Muscle layer of colon (tissue), 2 donors: Measurements from ENCODE around the gene RMND1.
"Not testable (repeated sequence)": the region's sequence is repeated elsewhere in the genome, so short reads cannot be mapped to it uniquely, and the experiment has no call there.

Source experiments
- H3K27ac ChIP-seq: one replicate; pipeline ENCODE4 v1.7.0; 2013; ENCODE audit warnings: low read depth, mild to moderate bottlenecking, low read length, moderate library complexity
- H3K27me3 ChIP-seq, 2 donors: one replicate each; pipeline ENCODE4 v1.7.0; 2013; ENCODE audit warnings: low read length in 2 of 2, mild to moderate bottlenecking in 2 of 2; ENCODE audit not compliant: insufficient read depth in 2 of 2, control insufficient read depth in 1 of 2
- H3K36me3 ChIP-seq: one replicate; pipeline ENCODE4 v1.7.0; 2013; ENCODE audit warnings: mild to moderate bottlenecking, low read length; ENCODE audit not compliant: insufficient read depth
- H3K4me1 ChIP-seq: one replicate; pipeline ENCODE4 v1.7.0; 2013; ENCODE audit warnings: mild to moderate bottlenecking, low read length; ENCODE audit not compliant: insufficient read depth
- H3K4me3 ChIP-seq, 2 donors: one replicate each; pipeline ENCODE4 v1.7.0; 2013; ENCODE audit warnings: low read length in 2 of 2, low read depth in 1 of 2, mild to moderate bottlenecking in 1 of 2, moderate library complexity in 1 of 2
- H3K9ac ChIP-seq: one replicate; pipeline ENCODE4 v1.7.0; 2013; ENCODE audit warnings: low read length
- H3K9me3 ChIP-seq: one replicate; pipeline ENCODE4 v1.7.0; 2013; ENCODE audit warnings: mild to moderate bottlenecking, low read length
- donor health status: abdominal sarcoma.
- donor health status: Adenocarcinoma of cecum.

Gene RMND1

DNA sequence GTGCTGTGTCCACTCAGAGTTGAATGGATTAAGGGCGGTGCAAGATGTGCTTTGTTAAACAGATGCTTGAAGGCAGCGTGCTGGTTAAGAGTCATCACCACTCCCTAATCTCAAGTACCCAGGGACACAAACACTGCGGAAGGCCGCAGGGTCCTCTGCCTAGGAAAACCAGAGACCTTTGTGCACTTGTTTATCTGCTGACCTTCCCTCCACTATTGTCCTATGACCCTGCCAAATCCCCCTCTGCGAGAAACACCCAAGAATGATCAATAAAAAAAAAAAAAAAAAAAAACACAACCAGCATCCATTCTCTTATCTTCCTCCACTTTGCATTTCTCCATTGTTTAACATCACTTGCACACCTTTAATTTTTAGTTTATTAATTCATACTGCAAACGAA, 998 bp downstream of the RMND1 start:
- not testable (repeated sequence) for H3K27me3 ChIP-seq, H3K36me3 ChIP-seq, H3K9ac ChIP-seq, H3K9me3 ChIP-seq
- H3K27ac ChIP-seq: peak overlapping the region; percentile 86
- H3K4me3 ChIP-seq: peak overlapping the region; percentile 66 to 95
- peaks cover 28% of the 10 kb centered on the region for H3K4me1 ChIP-seq

DNA sequence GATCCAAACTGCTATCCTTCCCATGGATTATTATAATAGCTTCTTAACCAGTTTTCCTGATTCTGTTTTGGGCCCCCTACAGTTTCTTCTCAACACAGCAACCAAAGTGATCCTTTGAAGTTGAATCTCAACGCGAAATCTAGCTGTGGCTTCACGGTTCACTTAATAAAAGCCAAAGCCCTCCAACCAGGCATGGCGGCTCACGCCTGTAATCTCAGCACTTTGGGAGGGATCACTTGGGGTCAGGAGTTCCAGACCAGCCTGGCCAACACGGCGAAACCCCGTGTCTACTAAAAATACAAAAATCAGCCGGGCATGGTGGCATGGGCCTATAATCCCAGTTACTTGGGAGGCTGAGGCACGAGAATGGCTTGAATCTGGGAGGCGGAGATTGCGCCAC, 3.3 kb downstream of the RMND1 start:
- peaks cover 16% of the 10 kb centered on the region for H3K4me1 ChIP-seq
- H3K27me3 ChIP-seq: no peaks in the 10 kb centered on the region
- H3K4me3 ChIP-seq: no peak overlapping the region
- H3K27ac ChIP-seq: no peak overlapping the region
- H3K9me3 ChIP-seq: no peaks in the 10 kb centered on the region
- H3K9ac ChIP-seq: no peak overlapping the region
- H3K36me3 ChIP-seq: no peaks in the 10 kb centered on the region

DNA sequence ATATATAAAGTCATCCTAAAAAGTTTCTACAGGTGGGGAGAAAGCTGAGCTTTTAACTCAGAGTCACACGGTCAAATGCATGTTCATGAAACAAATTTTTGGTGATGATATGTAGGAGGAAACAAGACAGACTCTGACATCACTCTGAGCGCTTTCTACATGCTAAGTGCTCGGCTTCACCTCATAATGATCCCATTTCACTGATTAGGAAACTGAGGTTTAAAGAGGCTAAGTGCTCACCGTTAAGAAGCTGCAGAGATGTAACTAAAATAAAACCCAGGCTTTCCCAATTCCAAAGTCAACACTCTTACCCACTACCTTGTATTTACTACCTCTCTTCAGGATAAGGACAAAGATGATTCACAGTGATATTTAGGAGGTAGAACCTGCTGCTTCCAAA, 4.7 kb downstream of the RMND1 start:
- H3K4me1 ChIP-seq: peaks cover 12% of the 10 kb centered on the region
- no peak overlapping the region for H3K9ac ChIP-seq
- no peaks in the 10 kb centered on the region for H3K9me3 ChIP-seq
- H3K36me3 ChIP-seq: no peaks in the 10 kb centered on the region
- H3K4me3 ChIP-seq: no peak overlapping the region
- H3K27ac ChIP-seq: no peak overlapping the region
- no peaks in the 10 kb centered on the region for H3K27me3 ChIP-seq

DNA sequence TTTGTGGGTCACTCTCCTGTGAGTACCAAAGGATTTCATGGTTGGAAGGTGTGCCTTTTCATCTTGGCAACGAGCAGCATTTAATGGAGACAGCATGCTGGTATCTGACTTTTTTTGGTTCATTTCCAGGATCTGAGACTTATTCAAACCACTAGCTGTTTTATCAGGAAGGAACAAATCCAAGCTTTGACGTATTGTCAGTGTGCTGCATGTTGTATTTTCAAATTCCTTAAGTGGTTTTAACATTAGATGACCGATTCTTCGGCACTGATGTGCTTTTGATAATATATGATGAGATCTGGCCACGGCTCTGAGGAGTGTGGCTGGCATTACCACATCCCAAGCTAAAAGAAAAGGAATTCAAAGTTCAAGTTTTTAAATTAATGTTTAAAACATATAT, 6.4 kb downstream of the RMND1 start:
- Histone ChIP-seq H3K4me1 (peaks cover 16% of the 10 kb centered on the region), H3K27me3 (no peaks in the 10 kb centered on the region), H3K36me3 (no peaks in the 10 kb centered on the region), H3K27ac (no peak overlapping the region), H3K4me3 (no peak overlapping the region), H3K9me3 (no peaks in the 10 kb centered on the region), H3K9ac (no peak overlapping the region)

DNA sequence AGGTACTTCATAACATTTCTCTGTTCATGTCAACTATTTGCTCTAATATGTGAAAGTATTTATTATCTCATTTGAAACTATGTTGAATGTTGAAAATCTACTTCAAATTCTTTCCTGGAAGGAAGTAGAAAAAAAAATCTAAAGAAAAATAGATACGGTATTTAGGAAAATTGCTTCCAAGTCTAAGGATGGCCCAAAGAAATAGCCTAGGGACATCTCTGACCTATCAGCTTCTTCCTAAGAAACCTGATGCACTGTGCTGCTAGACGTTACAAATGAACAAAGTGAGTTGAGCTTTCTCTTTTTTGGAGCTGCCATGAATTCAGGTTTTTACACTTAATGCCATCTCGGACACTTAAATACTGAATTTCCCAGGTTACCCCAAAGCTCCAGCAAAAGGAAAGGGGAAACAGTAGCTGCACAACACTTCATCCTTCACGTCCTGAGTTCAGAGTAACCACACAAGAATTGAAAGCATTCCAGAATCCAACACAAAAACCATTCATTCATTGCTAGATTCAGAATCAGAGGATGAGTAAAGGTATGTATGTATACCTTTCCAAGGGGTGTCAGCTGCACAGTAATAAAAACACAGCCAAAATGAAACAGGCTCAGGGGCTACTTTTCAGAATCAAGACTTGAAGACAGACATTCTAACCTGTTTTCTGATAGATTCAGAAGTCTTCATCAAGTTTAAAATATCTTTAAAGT, 7.9 kb downstream of the RMND1 start:
- no peaks in the 10 kb centered on the region for H3K27me3 ChIP-seq
- no peaks in the 10 kb centered on the region for H3K36me3 ChIP-seq
- no peak overlapping the region for H3K27ac ChIP-seq
- peaks cover 19% of the 10 kb centered on the region for H3K4me1 ChIP-seq
- no peak overlapping the region for H3K9ac ChIP-seq
- no peak overlapping the region for H3K4me3 ChIP-seq
- H3K9me3 ChIP-seq: no peaks in the 10 kb centered on the region

DNA sequence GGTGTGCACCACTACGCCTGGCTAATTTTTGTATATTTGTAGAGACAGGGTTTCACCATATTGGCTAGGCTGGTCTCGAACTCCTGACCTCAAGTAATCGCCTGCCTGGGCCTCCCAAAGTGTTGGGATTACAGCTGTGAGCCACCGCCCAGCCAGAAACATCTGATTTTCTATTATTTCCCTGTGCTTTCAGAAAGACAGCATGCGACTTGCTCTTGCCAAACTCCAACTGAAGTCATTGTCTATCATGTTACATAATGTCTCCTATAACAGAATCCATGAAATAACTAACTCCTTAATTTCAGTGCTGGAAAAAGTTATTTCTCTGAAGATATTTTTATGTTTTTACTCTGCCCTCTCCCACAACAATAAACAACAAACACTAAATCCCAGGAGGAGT, 8.5 kb downstream of the RMND1 start:
- Histone ChIP-seq H3K9ac (no peak overlapping the region), H3K36me3 (no peaks in the 10 kb centered on the region), H3K27me3 (no peaks in the 10 kb centered on the region), H3K4me1 (peaks cover 19% of the 10 kb centered on the region), H3K27ac (no peak overlapping the region), H3K4me3 (no peak overlapping the region), H3K9me3 (no peaks in the 10 kb centered on the region)

DNA sequence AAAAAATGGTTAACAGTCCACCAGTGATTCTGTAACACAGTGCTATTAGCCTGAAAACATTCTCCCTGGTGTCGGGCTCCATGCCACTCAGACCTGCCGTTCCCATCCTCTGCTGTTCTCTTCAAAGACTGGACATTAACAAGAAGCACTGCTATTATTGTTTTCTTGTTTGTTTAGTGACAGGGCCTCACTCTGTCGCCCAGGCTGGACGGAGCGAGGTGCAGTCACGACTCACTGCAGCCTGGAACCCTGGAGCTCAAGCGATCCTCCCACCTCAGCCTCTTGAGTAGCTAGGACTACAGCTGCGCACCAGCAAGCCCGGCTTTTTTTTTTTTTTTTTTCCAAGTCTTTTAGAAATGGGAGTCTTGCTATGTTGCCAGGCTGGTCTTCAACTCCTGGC, 9.6 kb downstream of the RMND1 start:
- Histone ChIP-seq H3K4me1 (peaks cover 19% of the 10 kb centered on the region), H3K4me3 (no peak overlapping the region), H3K9ac (no peak overlapping the region), H3K27ac (no peak overlapping the region), H3K27me3 (no peaks in the 10 kb centered on the region), H3K9me3 (no peaks in the 10 kb centered on the region), H3K36me3 (no peaks in the 10 kb centered on the region)

DNA sequence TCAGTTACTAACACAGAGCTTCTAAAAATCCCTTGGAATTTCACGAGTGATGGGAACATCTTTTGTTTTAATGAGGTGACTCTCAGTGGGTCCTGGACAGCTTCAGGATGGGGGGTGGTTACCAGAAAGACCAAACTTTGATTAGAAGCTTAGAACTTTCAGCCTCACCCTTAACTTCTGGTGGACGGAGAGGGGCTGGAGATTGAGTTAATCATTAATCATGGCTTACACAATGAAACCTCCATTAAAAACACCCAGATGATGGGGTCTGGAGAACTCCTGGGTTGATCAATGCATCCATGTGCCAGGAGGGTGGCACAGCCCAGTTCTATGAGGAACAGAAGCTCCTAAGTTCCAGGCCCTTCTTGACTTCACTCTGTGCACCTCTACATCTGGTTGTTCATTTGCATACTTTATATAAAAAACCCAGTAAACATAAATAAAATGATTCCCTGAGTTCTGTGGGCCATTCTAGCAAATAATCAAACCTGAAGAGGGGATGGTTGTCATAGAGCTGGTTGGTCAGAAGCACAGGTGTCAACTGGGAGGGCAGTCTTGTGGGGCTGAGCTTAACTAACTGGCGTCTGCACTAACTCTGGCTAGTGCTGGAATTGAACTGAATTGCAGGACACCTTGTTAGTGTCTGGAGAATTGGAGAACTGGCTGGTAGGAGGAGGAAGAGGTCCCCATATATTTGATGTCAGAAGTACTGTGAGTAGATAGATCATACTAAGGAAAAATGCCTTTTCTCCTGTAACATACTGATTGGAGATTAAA, 10.3 kb downstream of the RMND1 start:
- Histone ChIP-seq H3K36me3 (no peaks in the 10 kb centered on the region), H3K27me3 (no peaks in the 10 kb centered on the region), H3K4me1 (peaks cover 18% of the 10 kb centered on the region), H3K27ac (no peak overlapping the region), H3K9ac (no peak overlapping the region), H3K4me3 (no peak overlapping the region), H3K9me3 (no peaks in the 10 kb centered on the region)

DNA sequence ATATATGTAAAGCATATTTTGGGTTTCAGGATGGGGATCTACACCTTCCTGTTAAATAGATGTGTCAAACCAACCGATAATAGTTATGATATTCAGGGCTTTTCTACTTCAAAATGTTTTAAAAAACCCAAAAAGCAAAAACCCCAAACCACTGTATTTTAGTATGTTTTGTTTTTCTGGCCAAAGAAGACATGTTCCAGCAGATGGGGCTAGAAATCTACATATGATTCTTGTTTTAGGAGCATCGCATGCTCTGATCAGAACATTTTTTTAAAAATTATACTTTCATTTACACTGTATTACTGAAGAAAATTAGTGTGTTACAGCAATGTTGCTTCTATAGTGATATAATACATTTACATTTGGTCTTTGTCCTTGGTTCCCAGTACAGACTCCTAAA, 11.0 kb downstream of the RMND1 start:
- Histone ChIP-seq H3K36me3 (no peaks in the 10 kb centered on the region), H3K4me1 (peaks cover 12% of the 10 kb centered on the region), H3K4me3 (no peak overlapping the region), H3K9me3 (no peaks in the 10 kb centered on the region), H3K27ac (no peak overlapping the region), H3K9ac (no peak overlapping the region), H3K27me3 (no peaks in the 10 kb centered on the region)

DNA sequence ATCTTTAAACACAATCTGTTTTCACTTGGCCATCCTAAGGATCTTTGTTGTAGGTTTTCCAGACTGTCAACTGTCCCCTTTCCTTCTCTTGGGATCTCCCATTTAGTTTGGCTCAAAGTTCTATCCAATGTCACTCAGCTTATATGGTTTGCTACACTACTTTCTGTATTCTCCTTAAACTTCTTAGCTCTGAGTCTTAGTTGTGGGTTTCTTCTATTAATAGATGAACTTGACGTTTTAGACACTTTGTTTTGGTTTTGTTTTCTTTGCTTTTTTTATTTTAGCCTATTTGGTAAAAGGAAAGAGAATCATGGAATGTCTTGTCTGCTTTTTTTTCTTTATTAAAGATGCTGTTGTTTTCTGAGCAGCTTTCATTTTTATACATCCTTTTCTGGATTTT, 11.4 kb downstream of the RMND1 start:
- Histone ChIP-seq H3K4me1 (peaks cover 12% of the 10 kb centered on the region), H3K36me3 (no peaks in the 10 kb centered on the region)

DNA sequence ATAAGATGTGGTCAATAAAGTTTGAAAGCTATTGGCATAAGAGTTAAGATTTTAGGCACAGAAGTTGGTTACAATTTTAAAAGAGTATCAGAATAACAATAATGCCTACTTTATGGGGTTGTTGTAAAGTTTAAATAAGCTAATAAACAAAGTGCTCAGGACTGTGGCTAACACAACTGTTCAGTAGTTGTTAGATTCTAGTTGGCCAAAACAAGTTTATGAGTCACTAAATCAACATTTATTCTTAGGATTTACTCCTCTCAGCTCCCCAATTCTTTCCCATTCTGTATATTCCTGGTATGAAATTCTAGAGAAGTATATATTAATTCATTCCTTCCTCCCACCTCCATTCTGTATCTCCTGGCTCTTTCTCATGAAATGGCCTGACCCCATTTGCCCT, 14.5 kb downstream of the RMND1 start:
- H3K27ac ChIP-seq: no peak overlapping the region
- H3K27me3 ChIP-seq: no peaks in the 10 kb centered on the region
- H3K4me1 ChIP-seq: peaks cover 12% of the 10 kb centered on the region
- no peak overlapping the region for H3K4me3 ChIP-seq
- H3K9me3 ChIP-seq: no peaks in the 10 kb centered on the region
- peaks cover under 1% of the 10 kb centered on the region for H3K36me3 ChIP-seq
- H3K9ac ChIP-seq: no peak overlapping the region

More for the DNA sequence above, 11.4 kb downstream of the RMND1 start:
- H3K9ac ChIP-seq: no peak overlapping the region
- no peak overlapping the region for H3K27ac ChIP-seq
- H3K4me3 ChIP-seq: no peak overlapping the region
- H3K9me3 ChIP-seq: no peaks in the 10 kb centered on the region
- H3K27me3 ChIP-seq: no peaks in the 10 kb centered on the region

DNA sequence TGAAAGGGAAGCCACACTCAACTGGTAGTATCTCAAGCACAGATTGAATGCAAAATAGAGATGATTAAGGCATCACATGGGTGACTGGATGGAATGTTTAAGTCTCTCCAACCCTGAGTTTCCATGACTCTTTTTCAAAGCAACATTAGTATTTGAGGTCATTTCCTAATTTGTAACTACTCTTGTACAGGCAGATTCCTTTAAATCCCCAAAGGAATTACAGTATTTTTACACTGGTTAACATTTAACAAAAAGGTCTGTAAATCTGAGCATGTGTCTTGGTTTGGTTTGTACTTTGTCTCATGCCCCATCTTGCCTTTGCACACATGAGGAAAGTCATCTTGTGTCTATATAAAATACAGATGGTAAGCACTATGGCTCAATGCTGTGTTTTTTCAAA, 15.1 kb downstream of the RMND1 start:
- Histone ChIP-seq H3K36me3 (peaks cover 6% of the 10 kb centered on the region), H3K4me3 (no peak overlapping the region), H3K9ac (no peak overlapping the region), H3K9me3 (no peaks in the 10 kb centered on the region), H3K4me1 (peaks cover 10% of the 10 kb centered on the region), H3K27ac (no peak overlapping the region), H3K27me3 (no peaks in the 10 kb centered on the region)
